Thyroid gland (tissue), 4 donors: ENCODE data around the gene ZNF799. TPM values are rescaled to one million over a fixed set of nuclear protein-coding genes. Genes with fewer than 3 reads are reported as not detected.
"Not testable (repeated sequence)": the region's sequence is repeated elsewhere in the genome, so short reads cannot be mapped to it uniquely, and the experiment has no call there.

Experiments
- DNase-seq, 2 donors: peaks; one replicate each; pipeline ENCODE4 v3.0.0-alpha.2; 2019
- H3K27ac ChIP-seq, 3 donors: fragments of 200-600 bp; sonication (generic); 1 replicate in 2 of 3; 2 replicates in 1 of 3; pipeline ENCODE4 v1.5.1; 2016 to 2019; ENCODE audit warnings: mild to moderate bottlenecking in 1 of 3, moderate library complexity in 1 of 3
- H3K27me3 ChIP-seq: fragments of 200-600 bp; sonication (generic); one replicate; pipeline ENCODE4 v1.5.1; 2019
- H3K36me3 ChIP-seq, 2 donors: fragments of 200-600 bp; sonication (generic); one replicate each; pipeline ENCODE4 v1.5.1; 2016 to 2019
- H3K4me1 ChIP-seq, 2 donors: fragments of 200-600 bp; sonication (generic); one replicate each; pipeline ENCODE4 v1.5.1; 2017 to 2019
- H3K4me3 ChIP-seq, 3 donors: fragments of 200-600 bp; sonication (generic); replicated peaks in 1 of 3; 1 replicate in 2 of 3; 2 replicates in 1 of 3; pipeline ENCODE4 v1.5.1; 2016; ENCODE audit warnings: mild to moderate bottlenecking in 1 of 3
- H3K9me3 ChIP-seq: fragments of 200-600 bp; sonication (generic); one replicate; pipeline ENCODE4 v1.5.1; 2017
- POLR2A ChIP-seq, 2 donors: fragments of 450-650 bp; IDR thresholded peaks; one replicate each; pipeline ENCODE4 v1.6.1; 2017; ENCODE audit warnings: antibody characterized with exemption in 2 of 2, mild to moderate bottlenecking in 2 of 2, moderate library complexity in 1 of 2
- WGBS, 2 donors: methylation state at CpG; one replicate each; pipeline ENCODE4 v1.1.5; 2017; 5-methylcytosine and 5-hydroxymethylcytosine counted together
- intact Hi-C: fragments of 100-400 bp; cut with DNase I; formaldehyde crosslinking; loops from one replicate; pipeline ENCODE4 v1.15.1; 2023
- total RNA-seq, 4 donors: library from RNA; depleted of rRNA; stranded (reverse); fragments of >200 nt; gene quantifications; one replicate each; pipeline ENCODE4 v1.2.3, GENCODE V29; 2016
- TF ChIP-seq, protein P1 (sequence below), 6 experiments: fragments of 200-600 bp in 3 of 6; fragments of 450-650 bp in 3 of 6; sonication (generic) in 3 of 6; IDR thresholded peaks; one replicate each; pipeline ENCODE4 v1.5.1; 2016 to 2019; ENCODE audit warnings: antibody characterized with exemption in 6 of 6, mild to moderate bottlenecking in 2 of 6, inconsistent platforms in 1 of 6, moderate library complexity in 1 of 6

Gene ZNF799
- 1 to 10 TPM; 4.1 to 7.7 (median 5.8) TPM for total RNA-seq

DNA sequence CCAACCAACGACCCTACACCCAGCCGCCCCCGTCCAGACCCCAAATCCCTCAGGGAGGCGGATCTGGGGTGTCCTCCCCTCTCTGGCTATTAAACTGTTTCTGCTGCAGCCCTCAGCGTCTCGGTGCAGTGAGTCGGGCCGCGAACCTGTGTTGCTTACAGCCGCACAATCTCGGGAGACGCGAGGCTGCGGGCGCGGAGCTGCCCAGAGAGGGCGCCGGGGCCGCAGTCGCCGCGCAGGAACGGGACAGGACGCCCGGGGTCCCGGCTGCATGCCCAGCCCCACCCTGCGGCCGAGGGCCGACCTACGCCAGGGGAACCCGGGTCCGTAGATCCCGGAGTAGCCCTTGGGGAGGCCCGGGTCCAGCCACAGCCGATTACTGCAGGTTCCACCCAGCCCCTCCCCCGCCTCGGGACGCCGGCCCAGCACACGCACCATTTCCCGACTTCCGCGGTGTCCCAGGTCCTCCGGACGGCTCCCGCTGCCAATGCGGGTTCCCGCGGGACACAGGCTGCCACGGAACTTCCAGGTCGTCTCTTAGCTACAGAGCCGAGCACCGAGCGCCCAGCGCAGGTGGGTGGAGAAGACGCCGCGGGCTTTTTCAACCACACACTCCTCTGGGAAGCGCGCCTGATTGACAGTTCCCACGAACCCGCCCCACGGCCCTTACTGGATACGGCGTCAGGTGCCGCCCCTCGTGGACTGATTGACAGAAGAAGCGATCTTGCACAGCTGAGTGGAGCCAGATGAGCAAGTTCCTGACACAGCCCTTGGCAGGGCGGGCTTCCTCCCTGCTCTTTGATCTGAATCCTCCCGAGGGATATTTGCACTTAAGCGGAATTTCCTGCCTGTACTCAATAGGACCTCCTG is at the start of gene ZNF799:
Gene ZNF799, minus strand, starts transcription at position 639 of the 870 bp plus-strand sequence. Its CDS starts 201 bp downstream, at position 438.
- Histone ChIP-seq H3K4me1 (peaks cover 4 to 5% of the 10 kb centered on the region in 2 donors), H3K4me3 (peak within 1 kb of the TSS; percentile 34 to 82 (median 76)), H3K36me3 (no peaks in the 10 kb centered on the region), H3K27ac (peak within 1 kb of the TSS; percentile 15 to 76 (median 50)), H3K27me3 (no peaks in the 10 kb centered on the region), H3K9me3 (no peaks in the 10 kb centered on the region)
- peak in 1 of 2 donors; percentile 78 for TF ChIP-seq POLR2A (IDR thresholded peaks at IDR 0.05)
- TF ChIP-seq, protein P1, sequence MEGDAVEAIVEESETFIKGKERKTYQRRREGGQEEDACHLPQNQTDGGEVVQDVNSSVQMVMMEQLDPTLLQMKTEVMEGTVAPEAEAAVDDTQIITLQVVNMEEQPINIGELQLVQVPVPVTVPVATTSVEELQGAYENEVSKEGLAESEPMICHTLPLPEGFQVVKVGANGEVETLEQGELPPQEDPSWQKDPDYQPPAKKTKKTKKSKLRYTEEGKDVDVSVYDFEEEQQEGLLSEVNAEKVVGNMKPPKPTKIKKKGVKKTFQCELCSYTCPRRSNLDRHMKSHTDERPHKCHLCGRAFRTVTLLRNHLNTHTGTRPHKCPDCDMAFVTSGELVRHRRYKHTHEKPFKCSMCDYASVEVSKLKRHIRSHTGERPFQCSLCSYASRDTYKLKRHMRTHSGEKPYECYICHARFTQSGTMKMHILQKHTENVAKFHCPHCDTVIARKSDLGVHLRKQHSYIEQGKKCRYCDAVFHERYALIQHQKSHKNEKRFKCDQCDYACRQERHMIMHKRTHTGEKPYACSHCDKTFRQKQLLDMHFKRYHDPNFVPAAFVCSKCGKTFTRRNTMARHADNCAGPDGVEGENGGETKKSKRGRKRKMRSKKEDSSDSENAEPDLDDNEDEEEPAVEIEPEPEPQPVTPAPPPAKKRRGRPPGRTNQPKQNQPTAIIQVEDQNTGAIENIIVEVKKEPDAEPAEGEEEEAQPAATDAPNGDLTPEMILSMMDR (IDR thresholded peaks at IDR 0.05) = peak in 1 of 6 experiments; percentile 2
- peak; percentile 100 for DNase-seq
- 0 to 2% methylated on average over 26 to 28 of the region's 71 CpGs for WGBS, 2 donors
- intact Hi-C loops = no loop called here

DNA sequence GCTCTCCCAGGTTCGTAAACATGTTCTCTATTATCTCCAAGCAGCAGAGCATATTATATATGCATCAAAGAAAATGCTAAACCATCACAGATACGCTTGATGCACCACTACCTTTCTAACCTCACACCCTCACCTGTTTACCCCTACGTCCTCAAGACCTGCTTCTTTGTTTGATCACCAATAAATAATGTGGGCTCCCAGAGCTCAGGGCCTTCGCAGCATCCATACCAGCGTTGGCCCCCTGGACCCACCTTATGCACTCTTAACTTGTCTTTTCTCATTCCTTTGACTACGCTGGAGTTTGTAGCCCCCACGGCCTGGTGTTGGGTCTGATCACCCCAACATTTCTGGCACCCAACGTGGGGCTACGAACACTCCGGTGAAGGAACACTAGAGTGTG is 49.8 kb upstream of the ZNF799 start:
- H3K36me3 ChIP-seq = no peaks in the 10 kb centered on the region
- H3K9me3 ChIP-seq = no peaks in the 10 kb centered on the region
- TF ChIP-seq, protein P1 (IDR thresholded peaks at IDR 0.05) = no peak
- TF ChIP-seq POLR2A (IDR thresholded peaks at IDR 0.05) = no peak
- H3K27me3 ChIP-seq = no peaks in the 10 kb centered on the region
- H3K27ac ChIP-seq = no peak overlapping the region
- peaks cover 0 to 6% of the 10 kb centered on the region in 2 donors for H3K4me1 ChIP-seq
- DNase-seq = no peak
- H3K4me3 ChIP-seq = no peak overlapping the region
- WGBS, 2 donors = 89 to 96% methylated on average over 10 of the region's 10 CpGs
- intact Hi-C loops = no loop called here

DNA sequence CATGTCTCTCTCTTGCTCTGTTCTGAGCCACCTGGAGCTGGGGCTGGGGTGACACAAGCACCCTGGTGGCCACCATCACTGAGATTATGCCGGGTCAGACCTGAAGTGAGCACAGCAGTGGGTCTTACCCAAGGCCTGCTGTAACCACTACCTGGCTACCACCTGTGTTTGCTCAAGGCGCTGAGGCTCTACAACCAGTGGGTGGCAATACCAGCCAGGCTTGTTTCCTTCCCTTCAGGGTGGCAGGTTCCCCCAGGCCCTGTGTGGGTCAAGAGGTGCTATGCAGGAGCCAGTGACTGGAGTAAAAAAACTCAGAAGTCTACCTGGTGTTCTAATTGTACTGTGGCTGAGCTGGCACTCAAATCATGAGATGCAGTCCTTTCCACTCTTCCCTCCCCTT is 47.7 kb upstream of the ZNF799 start:
- TF ChIP-seq, protein P1 (IDR thresholded peaks at IDR 0.05) = no peak
- no peak for TF ChIP-seq POLR2A (IDR thresholded peaks at IDR 0.05)
- Histone ChIP-seq H3K4me1 (peaks cover 0 to 6% of the 10 kb centered on the region in 2 donors), H3K9me3 (no peaks in the 10 kb centered on the region), H3K27ac (no peak overlapping the region), H3K4me3 (no peak overlapping the region), H3K27me3 (no peaks in the 10 kb centered on the region), H3K36me3 (no peaks in the 10 kb centered on the region)
- 67 to 100% methylated on average over 1 to 2 of the region's 2 CpGs for WGBS, 2 donors
- no peak for DNase-seq
- intact Hi-C loops = no loop called here

DNA sequence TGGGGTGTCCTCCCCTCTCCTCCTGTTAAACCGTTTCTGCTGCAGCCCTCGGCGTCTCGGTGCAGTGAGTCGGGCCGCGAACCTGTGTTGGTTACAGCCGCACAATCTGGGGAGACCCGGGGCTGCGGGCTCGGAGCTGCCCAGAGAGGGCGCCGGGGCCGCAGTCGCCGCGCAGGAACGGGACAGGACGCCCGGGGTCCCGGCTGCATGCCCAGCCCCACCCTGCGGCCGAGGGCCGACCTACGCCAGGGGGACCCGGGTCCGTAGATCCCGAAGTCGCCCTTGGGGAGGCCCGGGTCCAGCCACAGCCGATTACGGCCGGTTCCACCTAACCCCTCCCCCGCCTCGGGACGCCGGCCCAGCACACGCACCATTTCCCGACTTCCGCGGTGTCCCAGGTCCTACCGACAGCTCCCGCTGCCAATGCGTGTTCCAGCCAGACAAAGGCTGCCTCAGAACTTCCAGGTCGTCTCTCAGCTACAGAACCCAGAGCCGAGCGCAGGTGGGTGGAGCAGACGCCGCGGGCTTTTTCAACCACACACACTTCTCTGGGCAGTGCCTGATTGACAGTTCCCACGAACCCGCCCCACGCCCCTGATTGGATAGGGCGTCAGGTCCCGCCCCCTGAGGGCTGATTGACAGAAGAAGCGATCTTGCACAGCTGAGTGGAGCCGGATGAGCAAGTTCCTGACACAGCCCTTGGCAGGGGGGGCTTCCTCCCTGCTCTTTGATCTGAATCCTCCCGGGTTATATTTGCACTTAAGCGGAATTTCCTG is 39.7 kb upstream of the ZNF799 start, which contains the start of gene ZNF443:
Gene ZNF443, minus strand, starts transcription at position 481 of the 776 bp plus-strand sequence. Its CDS starts 107 bp downstream, at position 374.
- H3K4me3 ChIP-seq = peak within 1 kb of the TSS; percentile 53 to 59 (median 59)
- peaks cover 0 to 4% of the 10 kb centered on the region in 2 donors for H3K4me1 ChIP-seq
- intact Hi-C loops = no loop called here
- H3K27me3 ChIP-seq = no peaks in the 10 kb centered on the region
- DNase-seq = peak; percentile 100
- H3K36me3 ChIP-seq = no peaks in the 10 kb centered on the region
- H3K9me3 ChIP-seq = no peaks in the 10 kb centered on the region
- peak within 1 kb of the TSS in 2 of 3 donors; percentile 53 to 54 for H3K27ac ChIP-seq
- TF ChIP-seq, protein P1 (IDR thresholded peaks at IDR 0.05) = no peak
- peak in 1 of 2 donors; percentile 79 for TF ChIP-seq POLR2A (IDR thresholded peaks at IDR 0.05)
- WGBS, 2 donors = 0% methylated on average over 11 to 12 of the region's 59 CpGs

DNA sequence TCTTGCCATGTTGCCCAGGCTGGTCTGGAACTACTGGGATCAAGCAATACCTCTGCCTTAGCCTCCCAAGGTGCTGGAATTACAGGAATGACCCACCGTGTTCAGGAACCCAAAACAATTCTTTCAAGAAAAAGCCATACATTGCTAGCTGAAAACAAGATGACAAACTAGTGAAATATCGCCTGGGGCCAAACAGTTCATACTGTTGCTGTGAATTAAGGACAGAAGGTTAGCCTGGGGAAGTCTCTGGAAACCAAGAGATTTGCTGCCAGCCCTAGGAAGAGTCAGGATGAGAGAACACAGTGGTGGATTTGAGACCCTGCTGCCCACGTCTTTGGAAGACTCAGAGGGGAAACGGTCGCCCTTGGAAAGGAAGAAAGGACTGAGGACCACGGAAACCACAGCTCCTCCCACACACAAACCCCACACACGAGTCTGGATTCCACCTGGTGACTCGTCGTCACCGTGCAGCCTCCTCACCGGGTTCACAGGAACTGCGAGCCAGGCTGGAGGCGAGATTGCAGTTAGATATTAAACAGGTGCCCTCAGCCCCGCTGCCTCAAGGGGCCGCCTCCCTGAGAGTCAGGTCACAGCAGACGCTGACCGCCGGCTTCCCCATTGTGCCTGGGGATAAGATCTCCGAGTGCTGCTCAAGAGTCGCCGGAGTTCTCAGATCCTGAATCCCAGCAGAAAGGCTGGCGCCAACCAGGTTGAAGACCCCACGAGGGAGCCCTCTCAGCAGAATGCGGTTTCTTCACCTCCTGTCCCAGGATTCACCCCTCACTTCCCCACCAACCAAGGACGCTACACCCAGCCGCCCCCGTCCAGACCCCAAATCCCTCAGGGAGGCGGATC is 38.8 kb upstream of the ZNF799 start:
- H3K4me1 ChIP-seq, H3K27me3 ChIP-seq, intact Hi-C loops, H3K36me3 ChIP-seq, H3K9me3 ChIP-seq: not testable (repeated sequence)
- H3K4me3 ChIP-seq = peak overlapping the region; percentile 53 to 59 (median 59)
- 2 to 3% methylated on average over 8 to 16 of the region's 28 CpGs for WGBS, 2 donors
- peak; percentile 25 to 44 for DNase-seq
- peak overlapping the region in 2 of 3 donors; percentile 53 to 54 for H3K27ac ChIP-seq

DNA sequence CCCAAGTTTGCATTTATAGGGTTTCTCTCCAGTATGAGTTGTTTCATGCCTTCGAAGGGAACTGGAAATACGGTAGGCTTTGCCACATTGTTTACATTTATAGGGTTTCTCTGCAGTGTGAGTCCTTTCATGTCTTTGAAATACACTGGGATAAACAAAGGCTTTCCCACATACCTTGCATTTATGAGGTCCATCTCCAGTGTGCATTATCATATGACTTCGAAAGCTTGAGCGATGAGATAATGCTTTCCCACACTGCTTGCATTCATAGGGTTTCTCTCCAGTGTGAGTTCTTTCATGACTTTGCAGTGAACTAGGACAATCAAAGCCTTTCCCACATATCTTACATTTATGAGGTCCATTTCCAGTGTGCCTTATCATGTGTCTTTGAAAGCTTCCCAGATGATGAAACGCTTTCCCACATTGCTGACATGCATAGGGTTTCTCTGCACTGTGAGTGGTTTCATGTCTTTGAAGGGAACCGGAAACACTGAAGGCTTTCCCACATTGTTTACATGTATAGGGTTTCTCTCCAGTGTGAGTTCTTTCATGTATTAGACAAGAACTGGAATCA is 29.7 kb upstream of the ZNF799 start:
- not testable (repeated sequence) for H3K9me3 ChIP-seq
- WGBS, 2 donors = 96 to 97% methylated on average over 6 of the region's 6 CpGs
- peaks cover 10 to 11% of the 10 kb centered on the region in 2 donors for H3K36me3 ChIP-seq

More for the DNA sequence above, 29.7 kb upstream of the ZNF799 start:
- H3K4me3 ChIP-seq, H3K4me1 ChIP-seq, DNase-seq, intact Hi-C loops, H3K27me3 ChIP-seq, H3K27ac ChIP-seq: not testable (repeated sequence)
